ENCODE measurements around the gene DNAJC24.

GRCh38 chr11:31412946-31413345 lies 43.3 kb downstream of the DNAJC24 start:
- no peak for TF ChIP-seq CTCF (IDR thresholded peaks at IDR 0.05 in 4 of 5, conservative IDR thresholded peaks at IDR 0.05 in 1 of 5)
- no peak for TF ChIP-seq POLR2A (IDR thresholded peaks at IDR 0.05)

Measured in gastrocnemius medialis (tissue), 4 donors.